ENCODE data around the gene HEATR5B.
"Not testable (repeated sequence)": the region's sequence is repeated elsewhere in the genome, so short reads cannot be mapped to it uniquely, and the experiment has no call there.

Gene HEATR5B

DNA sequence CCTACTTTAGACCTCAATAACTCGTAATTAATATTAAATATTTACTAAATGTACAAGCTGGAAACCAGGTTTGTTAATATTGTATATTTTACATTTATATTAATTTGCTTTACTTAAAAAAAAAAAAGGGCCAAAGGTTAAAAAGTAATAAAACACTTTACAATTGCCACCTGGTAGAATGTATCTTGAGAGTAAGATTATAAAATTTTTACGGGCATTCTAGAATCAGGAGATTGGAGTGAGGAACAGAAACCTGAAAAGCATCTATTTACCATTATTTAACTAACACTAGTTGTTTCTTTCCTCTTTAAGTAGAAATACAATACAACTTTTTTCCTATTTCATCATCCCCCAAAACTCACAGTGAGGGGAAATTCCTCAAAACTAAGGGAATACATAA, 102.3 kb downstream of the HEATR5B start:
- DNase-seq (ENCODE audit: low read depth), result no peak

DNA sequence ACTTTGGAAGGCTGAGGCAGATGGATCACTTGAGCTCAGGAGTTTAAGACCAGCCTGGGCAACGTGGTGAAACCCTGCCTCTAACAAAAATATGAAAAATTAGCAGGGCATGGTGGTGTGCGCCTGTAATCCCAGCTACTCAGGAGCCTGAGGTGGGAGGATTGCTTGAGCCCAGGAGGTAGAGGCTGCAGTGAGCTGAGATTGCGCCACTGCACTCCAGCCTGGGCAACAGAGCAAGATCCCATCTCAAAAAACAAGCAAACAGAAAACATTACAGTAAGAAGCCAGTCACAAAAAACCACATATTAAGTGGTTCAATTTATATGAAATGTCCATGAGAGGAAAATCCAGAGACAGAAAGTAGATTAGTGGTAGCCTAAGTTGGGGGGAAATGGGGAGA, 105.2 kb downstream of the HEATR5B start:
- DNase-seq (ENCODE audit: low read depth), result not testable (repeated sequence)

GRCh38 chr2:36976065-36976464, 108.1 kb downstream of the HEATR5B start:
- no peak for DNase-seq (ENCODE audit: low read depth)

- no peak for DNase-seq (ENCODE audit: low read depth)
Measured at GRCh38 chr2:36975306-36975705, 108.9 kb downstream of the HEATR5B start.

DNA sequence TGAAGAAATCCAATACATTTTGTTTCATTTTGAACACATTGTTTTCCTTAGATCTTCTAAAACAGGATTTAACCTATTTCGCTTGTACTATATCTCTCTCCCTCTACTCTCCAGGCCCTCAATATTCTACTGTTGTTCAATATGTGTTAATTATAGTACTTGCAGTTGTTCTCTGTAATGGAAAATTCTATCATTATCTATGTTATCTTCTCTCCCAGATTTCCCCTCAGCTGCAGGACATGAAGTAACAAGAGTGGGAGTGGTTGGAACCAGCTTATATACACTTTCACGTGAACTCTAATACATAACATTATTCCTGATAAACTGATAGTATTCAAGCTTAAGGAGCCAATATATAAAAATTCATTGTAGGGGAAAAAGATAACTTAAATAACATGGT, 110.9 kb downstream of the HEATR5B start:
- no peak for DNase-seq (ENCODE audit: low read depth)

DNA sequence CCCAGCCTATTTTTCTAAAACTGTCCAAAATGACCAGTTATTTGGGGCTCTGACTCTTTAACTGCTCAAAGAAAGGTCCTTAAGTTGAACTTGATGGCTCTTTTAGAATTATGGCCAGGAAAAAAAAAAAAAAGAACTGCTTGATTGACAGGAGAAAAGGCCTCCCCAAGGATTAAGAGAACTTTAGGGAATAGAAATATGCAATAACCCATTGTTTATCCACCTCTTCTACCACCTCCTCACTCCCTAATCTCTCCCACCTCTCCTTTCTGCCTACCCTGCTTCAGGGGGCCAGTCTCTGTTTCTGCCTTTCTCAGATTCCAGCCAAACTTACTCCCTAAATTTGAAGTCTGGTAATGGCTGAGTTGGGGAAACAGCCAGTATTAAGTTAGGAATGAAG, 112.2 kb downstream of the HEATR5B start:
- no peak for DNase-seq (ENCODE audit: low read depth)

DNA sequence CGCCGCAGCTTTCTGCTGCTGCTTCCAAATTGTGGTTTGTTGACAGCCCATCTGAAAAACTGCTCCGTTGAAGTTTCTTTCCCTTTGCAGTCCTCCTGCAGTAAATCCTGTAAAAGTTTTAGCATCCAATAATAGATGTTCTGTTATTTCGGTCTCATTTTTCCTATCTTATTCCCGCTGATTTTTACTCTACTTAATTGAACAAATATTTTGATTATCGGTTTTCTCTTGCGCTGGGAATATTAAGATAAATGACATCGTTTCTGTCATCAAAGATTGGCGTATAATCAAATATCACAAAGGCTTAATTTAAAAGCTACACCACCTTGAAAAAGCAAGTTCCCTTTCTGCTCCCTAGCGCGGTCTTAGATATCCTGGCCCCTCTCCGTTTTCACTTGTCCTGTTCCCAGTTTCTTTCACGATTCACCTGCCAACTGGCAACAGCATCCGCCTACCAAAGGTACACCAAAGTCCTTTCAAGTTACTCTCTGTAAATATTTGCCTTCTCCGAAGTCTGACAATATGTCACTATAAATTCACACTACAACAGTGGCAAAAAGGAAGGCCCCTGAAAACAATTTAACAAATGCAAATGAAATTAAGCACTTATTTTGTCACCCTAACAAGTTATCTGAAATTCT, 116.8 kb downstream of the HEATR5B start:
- DNase-seq (ENCODE audit: low read depth), result no peak

- DNase-seq (ENCODE audit: low read depth), result peak; percentile 93
Measured at GRCh38 chr2:36966370-36967235, 117.6 kb downstream of the HEATR5B start, which contains the start of gene STRN. TSS of gene STRN (minus strand) at chr2:36966536. CDS start at chr2:36966463, 73 bp downstream.

- no peak for DNase-seq (ENCODE audit: low read depth)
Measured at GRCh38 chr2:36965751-36966369, 118.3 kb downstream of the HEATR5B start.

- no peak for DNase-seq (ENCODE audit: low read depth)
Measured at GRCh38 chr2:36965206-36965605, 119.0 kb downstream of the HEATR5B start.

GRCh38 chr2:36964496-36965058, 119.6 kb downstream of the HEATR5B start:
- no peak for DNase-seq (ENCODE audit: low read depth)

DNA sequence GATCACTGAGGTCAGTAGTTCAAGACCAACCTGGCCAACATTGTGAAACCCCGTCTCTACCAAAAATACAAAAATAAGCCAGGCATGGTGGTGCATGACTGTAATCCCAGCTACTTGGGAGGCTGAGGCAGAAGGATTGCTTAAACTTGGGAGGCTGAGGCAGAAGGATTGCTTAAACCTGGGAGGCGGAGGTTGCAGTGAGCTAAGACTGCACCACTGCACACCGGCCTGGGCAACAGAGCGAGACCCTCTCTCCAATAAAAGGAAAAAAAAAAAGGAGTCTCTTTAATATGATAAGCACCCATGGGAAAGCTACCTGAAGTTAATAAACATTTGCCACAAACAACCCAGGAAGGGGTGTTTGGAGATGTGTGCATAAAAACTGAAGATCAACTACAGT, 120.4 kb downstream of the HEATR5B start:
- DNase-seq (ENCODE audit: low read depth), result no peak

DNA sequence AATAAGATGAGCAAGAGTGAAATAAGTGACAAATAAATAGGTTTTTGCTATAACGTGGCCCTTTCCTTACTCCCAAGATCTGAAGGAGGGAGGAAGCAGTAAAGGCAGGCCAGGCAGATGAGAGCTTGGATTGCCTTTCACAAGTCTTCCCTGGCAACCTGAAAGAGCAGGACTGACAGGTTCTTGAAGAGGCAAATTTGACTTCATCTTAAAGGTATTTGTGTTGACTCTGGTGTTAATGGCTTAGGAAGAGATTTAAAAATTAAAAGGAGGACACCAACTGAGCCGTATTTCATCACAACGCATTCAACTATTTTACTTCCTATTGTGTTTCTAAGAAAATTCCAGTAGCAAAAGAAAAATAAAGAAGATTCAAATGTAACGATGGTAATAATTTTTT, 121.1 kb downstream of the HEATR5B start:
- no peak for DNase-seq (ENCODE audit: low read depth)

GRCh38 chr2:36960773-36961172, 123.4 kb downstream of the HEATR5B start:
- no peak for DNase-seq (ENCODE audit: low read depth)

- no peak for DNase-seq (ENCODE audit: low read depth)
Measured at GRCh38 chr2:36960005-36960675, 124.0 kb downstream of the HEATR5B start.

DNA sequence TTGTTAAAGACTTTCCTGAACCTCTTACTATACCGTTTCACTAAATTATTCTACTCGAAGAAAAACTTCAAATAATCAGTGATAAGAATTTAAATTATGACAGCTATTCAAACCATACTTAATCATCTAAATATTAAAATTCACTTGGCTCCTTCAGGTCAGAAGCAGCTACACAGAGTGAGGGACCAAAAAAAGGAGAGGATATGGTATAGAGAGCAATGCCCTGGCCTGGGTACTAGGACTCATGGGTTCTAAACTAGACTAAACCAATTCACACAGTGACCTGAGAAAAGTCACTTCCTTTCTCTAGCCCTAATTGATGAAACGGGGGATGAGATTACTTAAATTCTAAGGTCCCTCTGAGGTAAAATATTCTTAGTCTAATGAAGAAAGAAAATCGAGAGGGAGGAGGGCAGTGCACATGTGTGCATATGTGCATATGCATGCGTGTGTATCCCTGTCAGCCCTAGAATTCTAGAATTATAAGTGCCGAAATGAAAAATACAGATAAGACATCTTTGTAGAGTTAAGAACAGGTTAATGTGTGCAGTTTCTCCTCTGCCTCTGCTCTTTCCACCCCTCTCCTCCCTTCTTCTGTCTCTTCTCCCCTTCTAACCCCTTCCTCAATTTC, 129.1 kb downstream of the HEATR5B start:
- DNase-seq (ENCODE audit: low read depth), result no peak

- no peak for DNase-seq (ENCODE audit: low read depth)
Measured at GRCh38 chr2:36952748-36953197, 131.4 kb downstream of the HEATR5B start.

DNA sequence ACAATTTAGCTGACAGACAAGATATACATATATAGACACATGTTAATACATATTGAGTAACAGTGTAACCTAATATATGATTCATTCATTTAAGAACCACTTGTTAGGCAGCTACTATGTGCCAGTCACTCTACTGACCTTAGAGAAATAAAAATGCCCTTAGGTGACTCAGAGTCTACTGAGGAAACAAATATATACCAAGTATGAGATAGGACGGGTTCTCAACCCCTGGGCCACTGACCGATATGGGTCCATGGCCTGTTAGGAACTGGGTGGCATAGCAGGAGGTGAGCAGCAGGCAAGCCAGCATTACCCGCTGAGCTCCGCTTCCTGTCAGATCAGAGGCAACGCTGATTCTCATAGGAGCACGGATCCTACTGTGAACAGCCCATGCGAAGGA, 132.6 kb downstream of the HEATR5B start:
- no peak for DNase-seq (ENCODE audit: low read depth)

- no peak for DNase-seq (ENCODE audit: low read depth)
Measured at GRCh38 chr2:36951027-36951518, 133.1 kb downstream of the HEATR5B start.

- DNase-seq (ENCODE audit: low read depth), result no peak
Measured at GRCh38 chr2:36949845-36950244, 134.3 kb downstream of the HEATR5B start.

GRCh38 chr2:36945240-36945639, 138.9 kb downstream of the HEATR5B start:
- DNase-seq (ENCODE audit: low read depth), result not testable (repeated sequence)
